Measurements from ENCODE around the gene POR.
A peak's percentile ranks its signal among the peaks of the same experiment; 100 is the strongest.

Gene POR

DNA sequence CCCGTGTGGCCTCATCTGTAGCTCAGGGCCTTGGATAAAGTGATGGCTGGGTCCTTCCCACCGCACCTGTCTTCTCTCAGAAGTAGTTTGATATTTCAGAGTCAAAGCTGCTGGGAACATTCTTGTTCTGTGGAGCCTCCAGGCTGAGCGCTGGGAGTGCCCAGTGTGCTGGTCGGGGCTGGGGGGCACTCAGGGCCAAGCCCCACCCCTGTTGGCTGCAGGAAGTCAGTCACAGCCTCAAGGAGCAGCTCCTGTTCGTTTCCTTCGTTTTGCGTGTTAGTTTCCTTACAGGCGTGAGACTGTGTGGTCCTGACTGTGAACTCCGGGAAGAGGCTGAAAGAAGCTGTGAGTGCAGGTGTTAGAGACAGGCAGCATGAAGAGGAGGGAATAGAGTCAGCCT, 33.2 kb downstream of the POR start:
- H2BK15ac ChIP-seq (ENCODE audit: low read depth, poor library complexity, severe bottlenecking), result no peak overlapping the region
- no peak overlapping the region for H3K9ac ChIP-seq (ENCODE audit: low read length)
- H3K9me3 ChIP-seq (ENCODE audit: control insufficient read depth, low read length), result no peaks in the 10 kb centered on the region
- peaks cover 8 to 13% of the 10 kb centered on the region in 2 experiments for H3K36me3 ChIP-seq (ENCODE audit: control insufficient read depth in 1 of 2, insufficient read depth in 2 of 2, low read depth in 1 of 2, low read length in 2 of 2)
- H2AFZ ChIP-seq (ENCODE audit: low read depth, low read length), result no peak overlapping the region
- H3K14ac ChIP-seq (ENCODE audit: low read length in 2 of 2), result no peak overlapping the region
- no peak overlapping the region for H2BK12ac ChIP-seq (ENCODE audit: low read length in 2 of 2)
- H4K91ac ChIP-seq (ENCODE audit: low read length), result no peak overlapping the region
- H3K4me3 ChIP-seq (ENCODE audit: insufficient read depth in 1 of 2, low read depth in 1 of 2, low read length in 2 of 2), result no peak overlapping the region
- no peak overlapping the region for H4K8ac ChIP-seq (ENCODE audit: low read length)
- no peak overlapping the region for H2BK120ac ChIP-seq (ENCODE audit: low read depth, low read length)
- no peak overlapping the region for H2BK5ac ChIP-seq (ENCODE audit: low read depth, low read length, poor library complexity, severe bottlenecking)
- no peak overlapping the region for H2AK5ac ChIP-seq (ENCODE audit: low read length, severe bottlenecking)
- no peak overlapping the region for H3K4me2 ChIP-seq (ENCODE audit: low read length, poor library complexity, severe bottlenecking)
- no peak for DNase-seq
- WGBS, result 92% methylated on average over 9 of the region's 9 CpGs
- no peak overlapping the region for H3K23ac ChIP-seq (ENCODE audit: low read length in 2 of 2)
- H3K4me1 ChIP-seq (ENCODE audit: control insufficient read depth, insufficient read depth, low read depth, low read length), result peaks cover 9% of the 10 kb centered on the region
- H3K4ac ChIP-seq (ENCODE audit: low read depth in 1 of 2, low read length in 2 of 2), result no peak overlapping the region
- H3K27ac ChIP-seq (ENCODE audit: low read length, poor library complexity, severe bottlenecking), result no peak overlapping the region
- H3K18ac ChIP-seq (ENCODE audit: low read depth in 1 of 2, low read length in 2 of 2), result no peak overlapping the region
- H3K27me3 ChIP-seq (ENCODE audit: control insufficient read depth in 1 of 2, insufficient read depth in 1 of 2, low read length in 2 of 2), result no peaks in the 10 kb centered on the region
- H3K79me1 ChIP-seq (replicated peaks; ENCODE audit: low read length, poor library complexity, severe bottlenecking), result peaks cover 24% of the 10 kb centered on the region

DNA sequence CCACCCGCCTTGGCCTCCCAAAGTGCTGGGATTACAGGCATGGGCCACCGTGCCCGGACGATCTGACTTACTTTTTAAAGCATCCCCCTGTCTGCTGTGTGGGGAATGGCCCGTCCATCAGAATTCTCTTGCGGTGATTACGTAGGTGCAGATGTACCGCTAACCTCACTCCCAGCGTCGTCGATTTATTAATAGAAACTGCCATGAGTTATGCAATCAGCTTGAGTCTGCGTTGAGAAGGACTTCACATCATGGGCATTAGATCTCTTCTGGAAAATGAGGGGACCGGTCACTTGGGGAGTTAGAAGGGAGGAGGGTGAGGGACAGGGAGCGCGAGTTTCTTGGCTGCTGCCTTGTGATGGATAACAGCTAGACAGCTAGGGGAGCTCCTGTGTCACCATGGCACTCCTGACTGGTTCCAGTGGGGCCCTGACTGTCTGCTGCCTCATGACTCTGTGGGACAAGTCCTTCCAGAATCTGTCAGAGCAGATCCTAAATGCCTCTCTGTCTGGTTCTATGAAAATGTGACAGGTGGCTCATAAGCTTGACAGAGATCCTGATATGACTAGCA, 35.2 kb downstream of the POR start:
- H3K27ac ChIP-seq (ENCODE audit: low read length, poor library complexity, severe bottlenecking), result no peak overlapping the region
- H3K36me3 ChIP-seq (ENCODE audit: control insufficient read depth in 1 of 2, insufficient read depth in 2 of 2, low read depth in 1 of 2, low read length in 2 of 2), result peaks cover 15 to 28% of the 10 kb centered on the region in 2 experiments
- no peak overlapping the region for H2BK120ac ChIP-seq (ENCODE audit: low read depth, low read length)
- no peaks in the 10 kb centered on the region for H3K9me3 ChIP-seq (ENCODE audit: control insufficient read depth, low read length)
- peaks cover 31% of the 10 kb centered on the region for H3K79me1 ChIP-seq (replicated peaks; ENCODE audit: low read length, poor library complexity, severe bottlenecking)
- H3K4me3 ChIP-seq (ENCODE audit: insufficient read depth in 1 of 2, low read depth in 1 of 2, low read length in 2 of 2), result no peak overlapping the region
- H3K14ac ChIP-seq (ENCODE audit: low read length in 2 of 2), result peak overlapping the region in 1 of 2 experiments; percentile 53
- peaks cover 10% of the 10 kb centered on the region for H3K4me1 ChIP-seq (ENCODE audit: control insufficient read depth, insufficient read depth, low read depth, low read length)
- H3K18ac ChIP-seq (ENCODE audit: low read depth in 1 of 2, low read length in 2 of 2), result no peak overlapping the region
- H2AFZ ChIP-seq (ENCODE audit: low read depth, low read length), result no peak overlapping the region
- no peak overlapping the region for H2BK12ac ChIP-seq (ENCODE audit: low read length in 2 of 2)
- no peak overlapping the region for H4K8ac ChIP-seq (ENCODE audit: low read length)
- H2AK5ac ChIP-seq (ENCODE audit: low read length, severe bottlenecking), result no peak overlapping the region
- DNase-seq, result no peak
- WGBS, result 90% methylated on average over 15 of the region's 15 CpGs
- no peak overlapping the region for H2BK5ac ChIP-seq (ENCODE audit: low read depth, low read length, poor library complexity, severe bottlenecking)
- H3K4me2 ChIP-seq (ENCODE audit: low read length, poor library complexity, severe bottlenecking), result no peak overlapping the region
- H3K4ac ChIP-seq (ENCODE audit: low read depth in 1 of 2, low read length in 2 of 2), result peak overlapping the region in 1 of 2 experiments; percentile 44
- H3K23ac ChIP-seq (ENCODE audit: low read length in 2 of 2), result no peak overlapping the region
- H2BK15ac ChIP-seq (ENCODE audit: low read depth, poor library complexity, severe bottlenecking), result no peak overlapping the region
- H3K9ac ChIP-seq (ENCODE audit: low read length), result no peak overlapping the region
- H3K27me3 ChIP-seq (ENCODE audit: control insufficient read depth in 1 of 2, insufficient read depth in 1 of 2, low read length in 2 of 2), result no peaks in the 10 kb centered on the region
- H4K91ac ChIP-seq (ENCODE audit: low read length), result no peak overlapping the region

DNA sequence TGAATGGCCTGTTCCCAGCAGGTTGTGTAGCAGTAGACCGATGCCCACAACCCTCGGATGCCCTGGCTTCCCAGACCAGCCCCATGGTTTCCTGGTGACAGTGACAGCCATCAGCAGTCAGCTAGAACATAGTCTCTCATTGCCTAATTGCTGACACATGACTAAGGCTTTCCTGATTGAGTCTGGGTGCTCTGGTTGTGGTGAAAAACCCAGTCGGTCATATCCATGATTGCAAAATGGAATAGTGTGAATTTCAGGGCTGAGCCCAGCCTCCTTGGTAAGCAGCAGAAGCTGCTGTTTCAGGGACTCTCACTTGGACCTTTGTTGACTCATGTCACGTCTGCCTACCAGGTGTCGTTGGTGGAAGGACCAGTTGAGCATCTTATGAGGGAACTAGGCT, 36.6 kb downstream of the POR start:
- Histone ChIP-seq H2AK5ac (ENCODE audit: low read length, severe bottlenecking) (no peak overlapping the region), H3K4me3 (ENCODE audit: insufficient read depth in 1 of 2, low read depth in 1 of 2, low read length in 2 of 2) (no peak overlapping the region), H2BK120ac (ENCODE audit: low read depth, low read length) (no peak overlapping the region), H3K23ac (ENCODE audit: low read length in 2 of 2) (no peak overlapping the region), H2BK15ac (ENCODE audit: low read depth, poor library complexity, severe bottlenecking) (no peak overlapping the region), H3K9ac (ENCODE audit: low read length) (no peak overlapping the region), H3K4ac (ENCODE audit: low read depth in 1 of 2, low read length in 2 of 2) (no peak overlapping the region), H3K9me3 (ENCODE audit: control insufficient read depth, low read length) (no peaks in the 10 kb centered on the region), H2AFZ (ENCODE audit: low read depth, low read length) (no peak overlapping the region), H3K36me3 (ENCODE audit: control insufficient read depth in 1 of 2, insufficient read depth in 2 of 2, low read depth in 1 of 2, low read length in 2 of 2) (peaks cover 24 to 41% of the 10 kb centered on the region in 2 experiments), H2BK12ac (ENCODE audit: low read length in 2 of 2) (no peak overlapping the region), H3K27me3 (ENCODE audit: control insufficient read depth in 1 of 2, insufficient read depth in 1 of 2, low read length in 2 of 2) (no peaks in the 10 kb centered on the region), H3K4me1 (ENCODE audit: control insufficient read depth, insufficient read depth, low read depth, low read length) (peaks cover 12% of the 10 kb centered on the region), H3K18ac (ENCODE audit: low read depth in 1 of 2, low read length in 2 of 2) (peak overlapping the region in 1 of 2 experiments; percentile 43), H3K14ac (ENCODE audit: low read length in 2 of 2) (peak overlapping the region in 1 of 2 experiments; percentile 59), H2BK5ac (ENCODE audit: low read depth, low read length, poor library complexity, severe bottlenecking) (no peak overlapping the region), H4K8ac (ENCODE audit: low read length) (no peak overlapping the region), H3K4me2 (ENCODE audit: low read length, poor library complexity, severe bottlenecking) (no peak overlapping the region), H4K91ac (ENCODE audit: low read length) (no peak overlapping the region), H3K79me1 (replicated peaks; ENCODE audit: low read length, poor library complexity, severe bottlenecking) (peaks cover 28% of the 10 kb centered on the region), H3K27ac (ENCODE audit: low read length, poor library complexity, severe bottlenecking) (no peak overlapping the region)
- 74% methylated on average over 5 of the region's 5 CpGs for WGBS
- DNase-seq, result peak; percentile 94

DNA sequence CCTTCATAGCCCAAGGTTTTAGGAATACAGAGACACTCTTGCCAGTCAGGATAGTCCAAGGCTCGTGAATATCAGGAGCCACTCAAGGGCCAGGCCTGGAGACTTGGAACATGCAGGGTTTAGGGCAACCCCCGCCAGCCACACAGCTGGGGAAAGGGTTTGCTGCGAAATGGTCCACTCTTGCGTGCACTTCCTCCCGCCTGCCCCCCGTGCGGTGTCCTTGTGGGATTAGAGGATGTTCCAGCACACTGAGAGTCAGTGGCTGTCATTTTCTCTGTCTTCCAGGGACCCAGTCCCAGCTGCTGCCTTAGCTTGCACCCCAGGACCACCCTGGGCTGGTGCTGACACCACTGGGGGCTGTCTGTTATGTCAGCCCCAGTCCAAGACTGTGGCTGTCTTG, 38.5 kb downstream of the POR start:
- no peaks in the 10 kb centered on the region for H3K9me3 ChIP-seq (ENCODE audit: control insufficient read depth, low read length)
- no peaks in the 10 kb centered on the region for H3K27me3 ChIP-seq (ENCODE audit: control insufficient read depth in 1 of 2, insufficient read depth in 1 of 2, low read length in 2 of 2)
- H2BK120ac ChIP-seq (ENCODE audit: low read depth, low read length), result no peak overlapping the region
- no peak overlapping the region for H3K4me2 ChIP-seq (ENCODE audit: low read length, poor library complexity, severe bottlenecking)
- peaks cover 18% of the 10 kb centered on the region for H3K79me1 ChIP-seq (replicated peaks; ENCODE audit: low read length, poor library complexity, severe bottlenecking)
- H3K4me3 ChIP-seq (ENCODE audit: insufficient read depth in 1 of 2, low read depth in 1 of 2, low read length in 2 of 2), result no peak overlapping the region
- no peak overlapping the region for H3K9ac ChIP-seq (ENCODE audit: low read length)
- no peak overlapping the region for H2AK5ac ChIP-seq (ENCODE audit: low read length, severe bottlenecking)
- peaks cover 24% of the 10 kb centered on the region for H3K4me1 ChIP-seq (ENCODE audit: control insufficient read depth, insufficient read depth, low read depth, low read length)
- H4K91ac ChIP-seq (ENCODE audit: low read length), result no peak overlapping the region
- no peak for DNase-seq
- H3K27ac ChIP-seq (ENCODE audit: low read length, poor library complexity, severe bottlenecking), result no peak overlapping the region
- H3K36me3 ChIP-seq (ENCODE audit: control insufficient read depth in 1 of 2, insufficient read depth in 2 of 2, low read depth in 1 of 2, low read length in 2 of 2), result peaks cover 21 to 47% of the 10 kb centered on the region in 2 experiments
- no peak overlapping the region for H3K23ac ChIP-seq (ENCODE audit: low read length in 2 of 2)
- H2BK15ac ChIP-seq (ENCODE audit: low read depth, poor library complexity, severe bottlenecking), result no peak overlapping the region
- H3K18ac ChIP-seq (ENCODE audit: low read depth in 1 of 2, low read length in 2 of 2), result peak overlapping the region in 1 of 2 experiments; percentile 46
- no peak overlapping the region for H2AFZ ChIP-seq (ENCODE audit: low read depth, low read length)
- H2BK5ac ChIP-seq (ENCODE audit: low read depth, low read length, poor library complexity, severe bottlenecking), result no peak overlapping the region
- H3K14ac ChIP-seq (ENCODE audit: low read length in 2 of 2), result no peak overlapping the region
- no peak overlapping the region for H3K4ac ChIP-seq (ENCODE audit: low read depth in 1 of 2, low read length in 2 of 2)
- H2BK12ac ChIP-seq (ENCODE audit: low read length in 2 of 2), result peak overlapping the region in 1 of 2 experiments; percentile 10
- H4K8ac ChIP-seq (ENCODE audit: low read length), result no peak overlapping the region
- WGBS, result 91% methylated on average over 7 of the region's 7 CpGs

Data from mesenchymal stem cell (in vitro differentiated cells and primary cell).